WTC11 (cell line): ENCODE measurements around the gene ZNF664. TPM values are rescaled to one million over a fixed set of nuclear protein-coding genes. Genes with fewer than 3 reads are reported as not detected.

Experiments used
- ATAC-seq: fragments of 200-7000 bp; cut with Tn5 transposase; 2 replicates; pipeline ENCODE4 v1.10.0; 2021; ENCODE audit warnings: mild to moderate bottlenecking, moderate library complexity
- CTCF ChIA-PET: fragments of 300-600 bp; sonication (Branson Sonifier 250); formaldehyde crosslinking; loops from one replicate; lab custom pipeline; 2021; ENCODE audit warnings: antibody characterized with exemption; lab: Charles Lee
- POLR2A ChIA-PET: fragments of 350-600 bp; sonication (Branson Sonifier 250); formaldehyde crosslinking; loops from one replicate; lab custom pipeline; 2021; ENCODE audit warnings: antibody characterized with exemption; lab: Charles Lee
- DNase-seq: peaks from one replicate; pipeline ENCODE4 v3.0.0; 2021; ENCODE audit warnings: low spot score
- H3K27ac Mint-ChIP-seq: 2 replicates; pipeline ENCODE4 v1.8.0; 2021; ENCODE audit warnings: mixed read lengths
- H3K27me3 Mint-ChIP-seq: 2 replicates; pipeline ENCODE4 v1.8.0; 2021; ENCODE audit warnings: low read depth, mild to moderate bottlenecking, moderate library complexity, mixed read lengths
- H3K36me3 Mint-ChIP-seq: 2 replicates; pipeline ENCODE4 v1.8.0; 2021; ENCODE audit warnings: mixed read lengths
- H3K4me1 Mint-ChIP-seq: 2 replicates; pipeline ENCODE4 v1.8.0; 2022; ENCODE audit warnings: mixed read lengths
- H3K4me3 Mint-ChIP-seq: 2 replicates; pipeline ENCODE4 v1.8.0; 2021; ENCODE audit warnings: mild to moderate bottlenecking, moderate library complexity, mixed read lengths
- H3K9me3 Mint-ChIP-seq: 2 replicates; pipeline ENCODE4 v1.8.0; 2021; ENCODE audit warnings: mixed read lengths
- GABPB1 ChIP-seq: sonication (generic); formaldehyde crosslinking; IDR thresholded peaks from 2 replicates; pipeline ENCODE4 v1.8.1; 2023; ENCODE audit warnings: mild to moderate bottlenecking, missing genetic modification reagents
- IRF2 ChIP-seq: sonication (generic); formaldehyde crosslinking; IDR thresholded peaks from 2 replicates; pipeline ENCODE4 v1.8.0; 2022; ENCODE audit warnings: low read depth, missing genetic modification reagents, borderline replicate concordance
- NR1H2 ChIP-seq: sonication (generic); formaldehyde crosslinking; IDR thresholded peaks from 2 replicates; pipeline ENCODE4 v1.9.0; 2021; ENCODE audit warnings: mild to moderate bottlenecking, moderate library complexity, missing genetic modification reagents
- NR3C1 ChIP-seq: sonication (generic); formaldehyde crosslinking; conservative IDR thresholded peaks from 2 replicates; pipeline ENCODE4 v1.8.1; 2023; ENCODE audit warnings: low read depth, mild to moderate bottlenecking, missing genetic modification reagents
- PRDM15 ChIP-seq: sonication (generic); formaldehyde crosslinking; IDR thresholded peaks from 2 replicates; pipeline ENCODE4 v1.8.0; 2022; ENCODE audit warnings: missing genetic modification reagents
- SOX15 ChIP-seq: fragments of 250-450 bp; sonication (Bioruptor Pico); IDR thresholded peaks from 2 replicates; pipeline ENCODE4 v1.9.0; 2021; ENCODE audit warnings: mild to moderate bottlenecking
- total RNA-seq: library from RNA; stranded (reverse); gene quantifications from 3 replicates; pipeline ENCODE4 v1.2.3, GENCODE V29; 2021
- TF ChIP-seq, protein P1 (sequence below): sonication (generic); formaldehyde crosslinking; IDR thresholded peaks from 2 replicates; pipeline ENCODE4 v1.8.0; 2023; ENCODE audit warnings: missing genetic modification reagents
- TF ChIP-seq, protein P2 (sequence below): sonication (generic); formaldehyde crosslinking; IDR thresholded peaks from 2 replicates; pipeline ENCODE4 v1.8.0; 2023; ENCODE audit warnings: mild to moderate bottlenecking, missing genetic modification reagents
- TF ChIP-seq, protein P3 (sequence below): fragments of 250-450 bp; sonication (Bioruptor Pico); IDR thresholded peaks from 2 replicates; pipeline ENCODE4 v1.9.0; 2021; ENCODE audit warnings: mild to moderate bottlenecking
- TF ChIP-seq, protein P4 (sequence below): sonication (generic); formaldehyde crosslinking; IDR thresholded peaks from 2 replicates; pipeline ENCODE4 v1.8.0; 2022; ENCODE audit warnings: mild to moderate bottlenecking, missing genetic modification reagents
- TF ChIP-seq, protein P5 (sequence below): fragments of 250-450 bp; sonication (Bioruptor Pico); IDR thresholded peaks from 2 replicates; pipeline ENCODE4 v1.9.0; 2021; ENCODE audit warnings: mild to moderate bottlenecking, borderline replicate concordance

Gene ZNF664
- total RNA-seq, 1 experiment from 2014 or later = 61.7 TPM

- TF ChIP-seq, protein P1, sequence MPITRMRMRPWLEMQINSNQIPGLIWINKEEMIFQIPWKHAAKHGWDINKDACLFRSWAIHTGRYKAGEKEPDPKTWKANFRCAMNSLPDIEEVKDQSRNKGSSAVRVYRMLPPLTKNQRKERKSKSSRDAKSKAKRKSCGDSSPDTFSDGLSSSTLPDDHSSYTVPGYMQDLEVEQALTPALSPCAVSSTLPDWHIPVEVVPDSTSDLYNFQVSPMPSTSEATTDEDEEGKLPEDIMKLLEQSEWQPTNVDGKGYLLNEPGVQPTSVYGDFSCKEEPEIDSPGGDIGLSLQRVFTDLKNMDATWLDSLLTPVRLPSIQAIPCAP (CRISPR knock-in tag) = no peak
- TF ChIP-seq, protein P2, sequence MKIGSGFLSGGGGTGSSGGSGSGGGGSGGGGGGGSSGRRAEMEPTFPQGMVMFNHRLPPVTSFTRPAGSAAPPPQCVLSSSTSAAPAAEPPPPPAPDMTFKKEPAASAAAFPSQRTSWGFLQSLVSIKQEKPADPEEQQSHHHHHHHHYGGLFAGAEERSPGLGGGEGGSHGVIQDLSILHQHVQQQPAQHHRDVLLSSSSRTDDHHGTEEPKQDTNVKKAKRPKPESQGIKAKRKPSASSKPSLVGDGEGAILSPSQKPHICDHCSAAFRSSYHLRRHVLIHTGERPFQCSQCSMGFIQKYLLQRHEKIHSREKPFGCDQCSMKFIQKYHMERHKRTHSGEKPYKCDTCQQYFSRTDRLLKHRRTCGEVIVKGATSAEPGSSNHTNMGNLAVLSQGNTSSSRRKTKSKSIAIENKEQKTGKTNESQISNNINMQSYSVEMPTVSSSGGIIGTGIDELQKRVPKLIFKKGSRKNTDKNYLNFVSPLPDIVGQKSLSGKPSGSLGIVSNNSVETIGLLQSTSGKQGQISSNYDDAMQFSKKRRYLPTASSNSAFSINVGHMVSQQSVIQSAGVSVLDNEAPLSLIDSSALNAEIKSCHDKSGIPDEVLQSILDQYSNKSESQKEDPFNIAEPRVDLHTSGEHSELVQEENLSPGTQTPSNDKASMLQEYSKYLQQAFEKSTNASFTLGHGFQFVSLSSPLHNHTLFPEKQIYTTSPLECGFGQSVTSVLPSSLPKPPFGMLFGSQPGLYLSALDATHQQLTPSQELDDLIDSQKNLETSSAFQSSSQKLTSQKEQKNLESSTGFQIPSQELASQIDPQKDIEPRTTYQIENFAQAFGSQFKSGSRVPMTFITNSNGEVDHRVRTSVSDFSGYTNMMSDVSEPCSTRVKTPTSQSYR (CRISPR knock-in tag) = no peak
- TF ChIP-seq GABPB1 (CRISPR knock-in tag) = no peak
- TF ChIP-seq, protein P3, sequence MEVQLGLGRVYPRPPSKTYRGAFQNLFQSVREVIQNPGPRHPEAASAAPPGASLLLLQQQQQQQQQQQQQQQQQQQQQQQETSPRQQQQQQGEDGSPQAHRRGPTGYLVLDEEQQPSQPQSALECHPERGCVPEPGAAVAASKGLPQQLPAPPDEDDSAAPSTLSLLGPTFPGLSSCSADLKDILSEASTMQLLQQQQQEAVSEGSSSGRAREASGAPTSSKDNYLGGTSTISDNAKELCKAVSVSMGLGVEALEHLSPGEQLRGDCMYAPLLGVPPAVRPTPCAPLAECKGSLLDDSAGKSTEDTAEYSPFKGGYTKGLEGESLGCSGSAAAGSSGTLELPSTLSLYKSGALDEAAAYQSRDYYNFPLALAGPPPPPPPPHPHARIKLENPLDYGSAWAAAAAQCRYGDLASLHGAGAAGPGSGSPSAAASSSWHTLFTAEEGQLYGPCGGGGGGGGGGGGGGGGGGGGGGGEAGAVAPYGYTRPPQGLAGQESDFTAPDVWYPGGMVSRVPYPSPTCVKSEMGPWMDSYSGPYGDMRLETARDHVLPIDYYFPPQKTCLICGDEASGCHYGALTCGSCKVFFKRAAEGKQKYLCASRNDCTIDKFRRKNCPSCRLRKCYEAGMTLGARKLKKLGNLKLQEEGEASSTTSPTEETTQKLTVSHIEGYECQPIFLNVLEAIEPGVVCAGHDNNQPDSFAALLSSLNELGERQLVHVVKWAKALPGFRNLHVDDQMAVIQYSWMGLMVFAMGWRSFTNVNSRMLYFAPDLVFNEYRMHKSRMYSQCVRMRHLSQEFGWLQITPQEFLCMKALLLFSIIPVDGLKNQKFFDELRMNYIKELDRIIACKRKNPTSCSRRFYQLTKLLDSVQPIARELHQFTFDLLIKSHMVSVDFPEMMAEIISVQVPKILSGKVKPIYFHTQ (CRISPR knock-in tag) = no peak
Observed at GRCh38 chr12:123944696-123945095, 28.3 kb upstream of the ZNF664 start (continued).

DNA sequence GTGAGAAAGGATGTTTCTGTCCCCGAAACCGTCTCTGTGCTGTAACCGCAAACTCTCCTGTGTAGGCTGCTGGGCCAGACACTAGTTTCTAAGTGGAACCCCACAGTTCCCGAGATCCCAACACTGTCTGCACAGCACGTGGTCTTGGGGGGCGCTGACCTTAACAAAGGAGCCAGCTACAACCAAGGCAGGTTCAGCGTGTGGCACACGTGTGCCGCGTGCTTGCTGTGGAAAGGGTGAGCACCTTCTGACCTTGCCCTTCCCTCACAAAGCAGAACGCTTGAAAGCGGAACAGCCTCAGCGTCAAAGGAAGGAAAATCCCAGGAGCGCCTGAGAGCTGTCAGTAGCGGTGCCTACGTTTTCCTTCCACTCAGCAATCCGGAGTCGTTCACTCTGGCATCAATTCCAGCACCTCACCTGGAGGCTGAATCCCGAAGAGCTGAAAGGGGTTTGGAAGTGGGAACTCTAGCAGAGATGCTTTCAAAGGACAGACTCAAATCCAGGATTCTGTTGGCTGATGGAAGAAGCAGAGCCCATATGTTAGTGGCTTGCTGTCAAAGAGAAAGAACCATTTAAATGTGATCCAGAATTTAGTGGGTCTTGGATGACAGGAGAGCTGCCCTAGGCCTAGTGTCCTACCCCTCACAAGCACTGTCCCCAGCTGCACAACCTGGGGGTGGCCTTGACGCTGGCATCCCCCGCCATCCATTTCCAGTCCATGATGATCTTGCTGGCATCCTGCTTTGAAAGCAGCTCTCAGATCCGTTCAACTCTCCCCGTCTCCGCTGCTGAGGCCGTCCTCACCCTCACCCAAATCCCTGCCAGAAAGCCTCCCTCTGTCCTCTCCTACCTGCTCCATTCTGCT, 27.5 kb upstream of the ZNF664 start:
- H3K4me1 Mint-ChIP-seq = no peaks in the 10 kb centered on the region
- H3K27ac Mint-ChIP-seq = no peak overlapping the region
- H3K9me3 Mint-ChIP-seq = peaks cover 6% of the 10 kb centered on the region; the same call in 1 of the 2 replicates
- H3K27me3 Mint-ChIP-seq = peaks cover 16% of the 10 kb centered on the region
- no peak for DNase-seq
- ChIA-PET CTCF (interaction anchor here (0.6 to 1.4 kb wide), 5 partner anchors 9 to 103 kb away, joined by 3 to 5 read pairs (median 4); no protein-coding TSS in a partner anchor), POLR2A (interaction anchor here (0.9 kb wide), 1 partner anchor 11 kb away, joined by 3 read pairs; no protein-coding TSS in a partner anchor)
- H3K4me3 Mint-ChIP-seq = no peak overlapping the region
- peaks cover 3% of the 10 kb centered on the region; the same call in 1 of the 2 replicates for H3K36me3 Mint-ChIP-seq
- ATAC-seq = no peak
- TF ChIP-seq PRDM15 (CRISPR knock-in tag) = no peak

GRCh38 chr12:123946152-123946515, 26.9 kb upstream of the ZNF664 start:
- ATAC-seq (no peak), DNase-seq (no peak)
- H3K9me3 Mint-ChIP-seq = peaks cover 6% of the 10 kb centered on the region; the same call in 1 of the 2 replicates
- no peak overlapping the region for H3K27ac Mint-ChIP-seq
- H3K4me3 Mint-ChIP-seq = no peak overlapping the region
- peaks cover 3% of the 10 kb centered on the region; the same call in 1 of the 2 replicates for H3K36me3 Mint-ChIP-seq
- no peaks in the 10 kb centered on the region for H3K4me1 Mint-ChIP-seq
- ChIA-PET POLR2A (interaction anchor here (0.9 kb wide), 1 partner anchor 11 kb away, joined by 3 read pairs; no protein-coding TSS in a partner anchor), CTCF (interaction anchor here (0.8 to 1.4 kb wide), 3 partner anchors 9 to 104 kb away, joined by 3 to 5 read pairs (median 4); no protein-coding TSS in a partner anchor)
- peaks cover 20% of the 10 kb centered on the region for H3K27me3 Mint-ChIP-seq
- TF ChIP-seq SOX15 (CRISPR knock-in tag) (no peak), NR1H2 (CRISPR knock-in tag) (no peak), IRF2 (CRISPR knock-in tag) (no peak), NR3C1 (CRISPR knock-in tag) (no peak)
- TF ChIP-seq, protein P4, sequence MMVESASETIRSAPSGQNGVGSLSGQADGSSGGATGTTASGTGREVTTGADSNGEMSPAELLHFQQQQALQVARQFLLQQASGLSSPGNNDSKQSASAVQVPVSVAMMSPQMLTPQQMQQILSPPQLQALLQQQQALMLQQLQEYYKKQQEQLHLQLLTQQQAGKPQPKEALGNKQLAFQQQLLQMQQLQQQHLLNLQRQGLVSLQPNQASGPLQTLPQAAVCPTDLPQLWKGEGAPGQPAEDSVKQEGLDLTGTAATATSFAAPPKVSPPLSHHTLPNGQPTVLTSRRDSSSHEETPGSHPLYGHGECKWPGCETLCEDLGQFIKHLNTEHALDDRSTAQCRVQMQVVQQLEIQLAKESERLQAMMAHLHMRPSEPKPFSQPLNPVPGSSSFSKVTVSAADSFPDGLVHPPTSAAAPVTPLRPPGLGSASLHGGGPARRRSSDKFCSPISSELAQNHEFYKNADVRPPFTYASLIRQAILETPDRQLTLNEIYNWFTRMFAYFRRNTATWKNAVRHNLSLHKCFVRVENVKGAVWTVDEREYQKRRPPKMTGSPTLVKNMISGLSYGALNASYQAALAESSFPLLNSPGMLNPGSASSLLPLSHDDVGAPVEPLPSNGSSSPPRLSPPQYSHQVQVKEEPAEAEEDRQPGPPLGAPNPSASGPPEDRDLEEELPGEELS (CRISPR knock-in tag) = no peak
- TF ChIP-seq, protein P5, sequence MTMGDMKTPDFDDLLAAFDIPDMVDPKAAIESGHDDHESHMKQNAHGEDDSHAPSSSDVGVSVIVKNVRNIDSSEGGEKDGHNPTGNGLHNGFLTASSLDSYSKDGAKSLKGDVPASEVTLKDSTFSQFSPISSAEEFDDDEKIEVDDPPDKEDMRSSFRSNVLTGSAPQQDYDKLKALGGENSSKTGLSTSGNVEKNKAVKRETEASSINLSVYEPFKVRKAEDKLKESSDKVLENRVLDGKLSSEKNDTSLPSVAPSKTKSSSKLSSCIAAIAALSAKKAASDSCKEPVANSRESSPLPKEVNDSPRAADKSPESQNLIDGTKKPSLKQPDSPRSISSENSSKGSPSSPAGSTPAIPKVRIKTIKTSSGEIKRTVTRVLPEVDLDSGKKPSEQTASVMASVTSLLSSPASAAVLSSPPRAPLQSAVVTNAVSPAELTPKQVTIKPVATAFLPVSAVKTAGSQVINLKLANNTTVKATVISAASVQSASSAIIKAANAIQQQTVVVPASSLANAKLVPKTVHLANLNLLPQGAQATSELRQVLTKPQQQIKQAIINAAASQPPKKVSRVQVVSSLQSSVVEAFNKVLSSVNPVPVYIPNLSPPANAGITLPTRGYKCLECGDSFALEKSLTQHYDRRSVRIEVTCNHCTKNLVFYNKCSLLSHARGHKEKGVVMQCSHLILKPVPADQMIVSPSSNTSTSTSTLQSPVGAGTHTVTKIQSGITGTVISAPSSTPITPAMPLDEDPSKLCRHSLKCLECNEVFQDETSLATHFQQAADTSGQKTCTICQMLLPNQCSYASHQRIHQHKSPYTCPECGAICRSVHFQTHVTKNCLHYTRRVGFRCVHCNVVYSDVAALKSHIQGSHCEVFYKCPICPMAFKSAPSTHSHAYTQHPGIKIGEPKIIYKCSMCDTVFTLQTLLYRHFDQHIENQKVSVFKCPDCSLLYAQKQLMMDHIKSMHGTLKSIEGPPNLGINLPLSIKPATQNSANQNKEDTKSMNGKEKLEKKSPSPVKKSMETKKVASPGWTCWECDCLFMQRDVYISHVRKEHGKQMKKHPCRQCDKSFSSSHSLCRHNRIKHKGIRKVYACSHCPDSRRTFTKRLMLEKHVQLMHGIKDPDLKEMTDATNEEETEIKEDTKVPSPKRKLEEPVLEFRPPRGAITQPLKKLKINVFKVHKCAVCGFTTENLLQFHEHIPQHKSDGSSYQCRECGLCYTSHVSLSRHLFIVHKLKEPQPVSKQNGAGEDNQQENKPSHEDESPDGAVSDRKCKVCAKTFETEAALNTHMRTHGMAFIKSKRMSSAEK (CRISPR knock-in tag) = no peak
